RPMI7951 (cell line): Measurements from ENCODE around the gene NAA38. TPM values are rescaled to one million over a fixed set of nuclear protein-coding genes. Genes with fewer than 3 reads are reported as not detected.
"Not testable (repeated sequence)": the region's sequence is repeated elsewhere in the genome, so short reads cannot be mapped to it uniquely, and the experiment has no call there.

Source experiments
- DNase-seq: peaks from one replicate; pipeline ENCODE4 v3.0.0-alpha.2; 2012; ENCODE audit warnings: low read depth
- total RNA-seq: library from RNA; depleted of rRNA; stranded (reverse); fragments of >200 nt; shearing (Covaris generic); gene quantifications from 2 replicates; pipeline ENCODE4 v1.2.3, GENCODE V29; 2014

The NAA38 gene
- total RNA-seq, 1 experiment from 2014 or later = 110 TPM

- no peak for DNase-seq
Observed at GRCh38 chr17:7882068-7882467, 24.7 kb upstream of the NAA38 start.

DNA sequence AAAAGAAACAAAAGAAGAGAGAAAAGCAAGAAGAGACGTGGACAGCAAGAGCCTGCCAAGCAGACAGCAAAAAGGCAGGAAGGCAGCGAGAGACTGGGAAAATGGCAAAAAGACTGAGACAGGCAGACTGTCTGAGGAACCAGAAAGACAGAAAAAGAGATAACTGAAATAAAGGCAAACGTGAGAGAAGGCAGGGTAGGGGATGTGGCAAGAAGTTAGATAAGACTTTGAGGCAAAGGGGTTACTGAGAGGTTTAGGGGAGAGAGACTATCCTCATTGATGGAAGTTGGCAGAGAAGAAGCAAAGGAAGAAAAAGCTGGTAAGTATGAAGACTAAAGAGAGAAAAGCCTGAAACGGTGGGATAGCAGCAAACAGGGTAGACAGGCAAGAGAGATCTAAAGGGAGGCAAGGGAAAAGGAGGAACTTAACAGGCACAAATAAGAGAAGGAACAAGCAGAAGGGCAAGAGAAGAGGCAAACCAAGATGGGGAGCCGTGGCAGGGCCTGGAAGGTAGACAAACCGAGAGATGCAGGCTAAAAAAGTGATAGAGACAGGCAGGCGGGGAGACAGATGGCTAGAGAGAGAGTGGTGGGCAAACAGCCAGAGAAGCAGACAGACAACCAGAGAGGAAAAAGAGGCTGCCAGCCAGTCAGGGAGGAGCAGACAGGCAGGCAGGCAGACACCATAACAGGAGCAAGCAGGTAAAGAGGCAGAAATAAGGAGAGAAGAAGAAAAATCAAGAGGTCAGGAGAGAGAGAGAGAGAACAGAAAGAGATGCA lies 24.1 kb upstream of the NAA38 start:
- no peak for DNase-seq

GRCh38 chr17:7880076-7880868 lies 22.9 kb upstream of the NAA38 start:
- DNase-seq = no peak

DNA sequence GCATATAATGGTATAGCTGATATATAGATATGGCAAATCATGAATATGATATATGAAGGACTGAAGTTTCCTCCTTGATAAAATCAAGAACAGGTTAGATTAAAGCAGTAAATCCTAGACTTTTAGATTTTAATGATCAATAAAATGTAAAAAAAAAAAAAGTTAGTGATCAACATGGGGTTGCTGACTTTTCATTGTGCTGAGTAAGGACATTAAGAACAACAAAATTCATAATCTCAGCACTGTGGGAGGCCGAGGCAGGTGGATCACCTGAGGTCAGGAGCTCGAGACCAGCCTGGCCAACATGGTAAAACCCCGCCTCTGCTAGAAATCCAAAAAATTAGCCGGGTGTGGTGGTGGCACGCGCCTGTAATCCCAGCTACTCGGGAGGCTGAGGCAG lies 20.9 kb upstream of the NAA38 start:
- DNase-seq = no peak

DNA sequence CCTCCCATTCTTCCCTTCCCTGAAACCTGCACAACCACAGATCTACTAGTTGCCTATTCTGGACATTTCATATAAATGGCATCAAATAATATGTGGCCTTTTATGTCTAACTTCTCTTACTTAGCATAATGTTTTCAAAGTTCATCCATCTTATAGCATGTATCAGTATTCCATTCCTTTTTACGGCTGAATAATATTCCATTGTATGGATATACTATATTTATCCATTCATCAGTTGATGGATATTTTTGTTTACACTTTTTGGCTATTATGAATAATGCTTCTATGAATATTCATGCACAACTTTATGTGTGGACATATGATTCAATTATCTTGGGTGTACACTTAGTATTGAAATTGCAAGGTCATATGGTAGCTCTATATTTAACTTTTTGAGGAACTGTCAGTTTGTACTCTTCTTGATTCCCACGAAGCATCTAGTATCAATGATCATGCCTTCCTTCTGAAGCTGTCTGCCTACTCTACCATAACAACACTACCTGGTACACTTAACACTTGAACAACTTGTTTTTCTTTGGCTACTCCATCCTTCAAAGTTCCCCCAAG lies 18.5 kb upstream of the NAA38 start:
- no peak for DNase-seq

DNA sequence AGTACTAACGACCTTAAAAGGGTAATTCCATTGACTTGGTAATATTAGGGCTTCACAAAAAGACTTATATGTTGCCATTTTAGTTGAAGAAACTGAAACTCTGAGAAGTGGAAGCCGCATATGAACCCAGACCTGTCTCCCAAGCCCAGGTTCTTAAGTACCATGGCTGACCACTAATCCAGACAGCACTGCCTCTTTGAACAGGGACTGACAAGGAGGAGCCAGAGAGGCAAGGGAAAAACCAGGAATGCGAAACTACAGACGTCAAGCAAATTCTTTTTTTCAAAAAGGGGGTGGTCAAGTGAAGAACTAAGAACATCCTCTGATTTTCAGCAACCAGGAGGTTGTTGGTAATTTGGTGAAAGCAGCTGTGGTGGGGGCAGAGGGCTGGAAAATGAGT lies 15.7 kb upstream of the NAA38 start:
- DNase-seq = no peak

GRCh38 chr17:7867881-7868329 lies 10.5 kb upstream of the NAA38 start:
- DNase-seq = no peak

- DNase-seq = no peak
Observed at GRCh38 chr17:7864995-7865650, 7.8 kb upstream of the NAA38 start.

DNA sequence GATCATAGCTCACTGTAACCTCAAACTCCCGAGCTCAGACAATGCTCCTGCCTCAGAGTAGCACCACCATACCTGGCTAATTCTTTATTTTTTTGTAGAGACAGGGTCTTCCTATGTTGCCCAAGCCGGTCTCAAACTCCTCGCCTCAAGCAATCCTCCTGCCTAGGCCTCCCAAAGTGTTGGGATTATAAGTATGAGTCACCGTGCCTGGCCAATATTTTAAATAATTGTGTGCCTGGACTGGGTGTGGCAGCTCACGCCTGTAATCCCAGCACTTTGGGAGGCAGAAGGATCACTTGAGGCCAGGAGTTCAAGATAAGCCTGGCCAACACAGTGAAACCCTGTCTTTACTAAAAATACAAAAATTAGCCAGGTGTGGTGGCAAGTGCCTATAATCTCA lies 7.0 kb upstream of the NAA38 start:
- DNase-seq = not testable (repeated sequence)

GRCh38 chr17:7862692-7863437 lies 5.5 kb upstream of the NAA38 start:
- DNase-seq = peak; percentile 57

DNA sequence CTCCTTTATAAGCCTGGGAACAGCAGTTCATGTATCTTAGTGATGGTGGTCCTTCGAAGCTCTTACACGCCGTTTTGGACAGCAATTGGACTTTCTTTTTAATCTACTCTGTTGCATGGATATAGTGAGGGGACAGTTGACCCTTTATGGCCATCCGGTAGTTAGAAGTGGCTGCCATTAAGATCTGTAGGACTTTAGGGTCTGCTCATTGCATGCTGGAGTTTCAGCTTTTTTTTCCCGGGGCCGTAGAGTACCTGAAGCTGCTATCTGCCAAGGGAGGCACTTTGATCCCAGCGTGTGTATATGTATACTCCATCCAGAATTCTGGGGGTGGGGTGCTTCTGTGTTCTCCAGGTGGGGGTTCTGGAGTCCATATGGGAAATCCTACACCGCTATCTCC lies 1.7 kb upstream of the NAA38 start:
- no peak for DNase-seq

GRCh38 chr17:7858522-7858810 lies 1.1 kb upstream of the NAA38 start:
- peak; percentile 58 for DNase-seq

DNA sequence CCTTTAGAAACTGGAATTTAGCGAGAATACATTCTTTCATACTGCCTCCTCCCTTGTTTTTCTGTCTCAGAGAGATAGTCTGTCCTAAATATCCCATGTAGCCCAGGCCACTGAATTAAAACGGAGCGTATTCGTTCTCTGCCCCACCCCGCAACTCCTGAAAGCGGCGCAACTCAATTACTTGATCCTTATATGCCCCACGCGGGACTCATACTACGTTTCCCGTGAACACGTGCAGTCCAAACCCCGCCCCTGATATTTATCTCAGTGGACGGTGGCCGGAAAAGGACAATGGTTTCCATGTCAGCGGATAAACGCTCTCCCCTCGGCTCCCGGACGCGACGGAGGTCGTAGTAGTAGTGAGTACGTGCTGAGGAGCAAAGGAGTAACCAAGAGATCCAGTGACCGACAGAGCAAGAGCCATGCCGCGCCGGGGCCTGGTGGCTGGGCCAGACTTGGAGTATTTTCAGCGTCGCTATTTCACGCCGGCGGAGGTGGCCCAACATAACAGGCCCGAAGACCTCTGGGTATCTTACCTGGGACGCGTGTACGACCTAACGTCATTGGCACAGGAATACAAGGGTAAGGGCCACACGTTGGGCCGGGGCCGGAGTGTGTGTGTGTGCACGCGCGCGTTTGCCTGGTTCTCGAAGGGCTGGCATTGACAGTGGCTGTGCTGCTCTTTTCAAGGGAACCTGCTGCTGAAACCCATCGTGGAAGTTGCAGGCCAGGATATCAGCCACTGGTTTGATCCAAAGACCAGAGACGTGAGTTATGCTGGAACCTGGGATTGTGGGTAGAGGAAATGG lies 558 bp upstream of the NAA38 start, which contains the start of gene CYB5D1:
Gene CYB5D1 (plus strand): TSS at position 291 of the 809 bp plus-strand sequence. CDS start 132 bp downstream, at position 423.
- DNase-seq = peak; percentile 92

DNA sequence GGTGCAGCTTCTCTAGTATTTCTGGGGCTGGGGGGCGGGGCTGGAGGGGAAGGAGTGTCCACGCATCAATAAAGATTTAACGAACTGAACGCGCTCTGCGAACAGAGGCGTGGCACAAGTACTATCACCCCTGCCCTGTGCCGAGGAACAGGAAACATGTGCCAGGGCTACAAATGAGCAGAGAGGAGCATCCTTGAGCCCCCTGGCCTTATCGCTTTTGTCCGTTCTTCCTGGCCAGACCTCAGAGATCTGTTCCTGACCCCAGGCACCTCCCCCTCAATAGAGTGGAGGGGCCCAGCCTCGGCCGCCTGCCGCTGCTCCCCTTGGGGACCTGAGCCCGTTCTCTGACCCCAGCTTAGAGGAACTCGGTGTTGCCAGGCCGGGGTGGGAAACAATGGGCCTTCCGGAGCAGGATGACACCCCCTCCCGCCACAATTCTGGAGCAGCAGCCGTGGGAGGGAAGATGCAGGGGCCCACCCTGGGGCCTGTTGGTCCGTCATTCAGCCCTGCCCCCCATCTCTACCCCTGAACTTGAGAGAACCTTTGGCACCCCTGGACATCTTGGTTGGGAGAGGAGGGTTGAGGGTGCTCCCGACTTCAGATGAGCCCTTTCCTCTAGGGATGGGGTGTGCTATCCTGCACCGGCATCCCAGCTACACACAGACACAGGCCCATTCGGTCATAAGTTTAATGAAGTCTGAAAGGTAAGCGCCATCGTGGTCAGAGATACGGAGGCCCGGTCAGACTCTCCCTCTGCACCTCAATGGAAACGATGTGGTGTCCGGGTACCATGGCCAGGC lies 1.1 kb downstream of the NAA38 start:
- peak; percentile 48 for DNase-seq

- DNase-seq = no peak
Observed at GRCh38 chr17:7855660-7856010, 1.7 kb downstream of the NAA38 start.

DNA sequence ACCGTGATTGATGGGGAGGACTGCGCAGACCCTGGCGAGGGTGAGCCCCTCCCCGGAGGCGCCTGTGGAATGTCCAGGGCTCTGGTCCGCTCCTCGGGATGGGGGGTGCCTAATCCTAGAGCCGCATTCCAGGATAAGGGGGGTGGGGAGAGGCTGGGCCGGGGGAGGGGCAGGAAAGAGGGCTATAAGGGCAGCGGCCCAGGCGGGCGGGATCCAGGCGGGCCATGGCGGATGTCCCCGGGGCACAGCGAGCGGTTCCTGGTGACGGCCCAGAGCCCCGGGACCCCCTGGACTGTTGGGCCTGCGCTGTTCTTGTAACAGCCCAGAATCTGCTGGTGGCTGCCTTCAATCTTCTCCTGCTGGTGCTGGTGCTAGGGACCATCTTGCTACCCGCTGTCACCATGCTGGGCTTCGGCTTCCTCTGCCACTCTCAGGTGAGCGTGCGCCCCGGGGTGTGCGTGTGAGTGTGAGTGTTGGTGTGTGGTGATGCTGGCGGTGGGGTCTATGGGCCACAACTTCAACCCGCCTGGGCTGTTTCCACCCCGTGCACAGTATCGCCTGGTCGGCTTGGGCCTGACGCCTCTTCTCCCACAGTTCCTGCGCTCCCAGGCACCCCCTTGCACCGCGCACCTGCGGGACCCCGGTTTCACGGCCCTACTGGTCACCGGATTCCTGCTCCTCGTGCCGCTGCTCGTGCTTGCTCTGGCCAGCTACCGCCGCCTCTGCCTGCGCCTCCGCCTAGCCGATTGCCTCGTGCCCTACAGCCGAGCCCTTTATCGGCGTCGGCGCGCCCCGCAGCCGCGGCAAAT lies 2.3 kb downstream of the NAA38 start, which contains the start of gene TMEM88:
Gene TMEM88 (plus strand): TSS at position 216 of the 809 bp plus-strand sequence. CDS start 9 bp downstream, at position 225.
- no peak for DNase-seq

GRCh38 chr17:7854078-7854777 lies 3.1 kb downstream of the NAA38 start:
- no peak for DNase-seq

DNA sequence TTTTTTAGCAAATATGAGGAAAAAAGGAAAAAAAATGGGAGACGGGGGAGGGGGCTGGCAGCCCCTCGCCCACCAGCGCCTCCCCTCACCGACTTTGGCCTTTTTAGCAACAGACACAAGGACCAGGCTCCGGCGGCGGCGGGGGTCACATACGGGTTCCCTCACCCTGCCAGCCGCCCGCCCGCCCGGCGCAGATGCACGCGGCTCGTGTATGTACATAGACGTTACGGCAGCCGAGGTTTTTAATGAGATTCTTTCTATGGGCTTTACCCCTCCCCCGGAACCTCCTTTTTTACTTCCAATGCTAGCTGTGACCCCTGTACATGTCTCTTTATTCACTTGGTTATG lies 3.7 kb downstream of the NAA38 start:
- DNase-seq = no peak
